ENCODE data around the gene SETD9.
A peak's percentile ranks its signal among the peaks of the same experiment; 100 is the strongest.

SETD9 gene

GRCh38 chr5:56876327-56876726, 33.1 kb upstream of the SETD9 start:
- no peaks in the 10 kb centered on the region for H3K4me1 Mint-ChIP-seq
- H3K27me3 Mint-ChIP-seq (ENCODE audit: low read depth): no peaks in the 10 kb centered on the region
- H3K9me3 Mint-ChIP-seq: no peaks in the 10 kb centered on the region
- H3K36me3 Mint-ChIP-seq (ENCODE audit: low read depth): peaks cover 80% of the 10 kb centered on the region
- no peak overlapping the region for H3K4me3 Mint-ChIP-seq
- no peak for TF ChIP-seq CTCF (IDR thresholded peaks at IDR 0.05; ENCODE audit: unreplicated experiment in 3 of 3)
- H3K27ac Mint-ChIP-seq: peak overlapping the region in 1 of 3 experiments; percentile 29

GRCh38 chr5:56881571-56881970, 27.8 kb upstream of the SETD9 start:
- TF ChIP-seq CTCF (IDR thresholded peaks at IDR 0.05; ENCODE audit: unreplicated experiment in 3 of 3): no peak
- no peak overlapping the region for H3K27ac Mint-ChIP-seq
- no peaks in the 10 kb centered on the region for H3K9me3 Mint-ChIP-seq
- H3K36me3 Mint-ChIP-seq (ENCODE audit: low read depth): peaks cover 87% of the 10 kb centered on the region
- no peaks in the 10 kb centered on the region for H3K27me3 Mint-ChIP-seq (ENCODE audit: low read depth)
- H3K4me3 Mint-ChIP-seq: no peak overlapping the region
- no peaks in the 10 kb centered on the region for H3K4me1 Mint-ChIP-seq

- H3K4me3 Mint-ChIP-seq: no peak overlapping the region
- peaks cover 76% of the 10 kb centered on the region for H3K36me3 Mint-ChIP-seq (ENCODE audit: low read depth)
- no peaks in the 10 kb centered on the region for H3K27me3 Mint-ChIP-seq (ENCODE audit: low read depth)
- no peak for TF ChIP-seq CTCF (IDR thresholded peaks at IDR 0.05; ENCODE audit: unreplicated experiment in 3 of 3)
- H3K27ac Mint-ChIP-seq: no peak overlapping the region
- H3K9me3 Mint-ChIP-seq: no peaks in the 10 kb centered on the region
- no peaks in the 10 kb centered on the region for H3K4me1 Mint-ChIP-seq
Measured at GRCh38 chr5:56893251-56893951, 16.0 kb upstream of the SETD9 start.

- H3K36me3 Mint-ChIP-seq (ENCODE audit: low read depth): peaks cover 42% of the 10 kb centered on the region
- H3K4me3 Mint-ChIP-seq: no peak overlapping the region
- H3K9me3 Mint-ChIP-seq: no peaks in the 10 kb centered on the region
- TF ChIP-seq CTCF (IDR thresholded peaks at IDR 0.05; ENCODE audit: unreplicated experiment in 3 of 3): no peak
- no peaks in the 10 kb centered on the region for H3K27me3 Mint-ChIP-seq (ENCODE audit: low read depth)
- no peaks in the 10 kb centered on the region for H3K4me1 Mint-ChIP-seq
- no peak overlapping the region for H3K27ac Mint-ChIP-seq
Measured at GRCh38 chr5:56896763-56897162, 12.6 kb upstream of the SETD9 start.

- H3K27ac Mint-ChIP-seq: no peak overlapping the region
- H3K36me3 Mint-ChIP-seq (ENCODE audit: low read depth): peaks cover 31% of the 10 kb centered on the region
- H3K9me3 Mint-ChIP-seq: no peaks in the 10 kb centered on the region
- H3K4me3 Mint-ChIP-seq: no peak overlapping the region
- H3K4me1 Mint-ChIP-seq: no peaks in the 10 kb centered on the region
- no peaks in the 10 kb centered on the region for H3K27me3 Mint-ChIP-seq (ENCODE audit: low read depth)
- TF ChIP-seq CTCF (IDR thresholded peaks at IDR 0.05; ENCODE audit: unreplicated experiment in 3 of 3): no peak
Measured at GRCh38 chr5:56898213-56898612, 11.2 kb upstream of the SETD9 start.

GRCh38 chr5:56900395-56900794, 9.0 kb upstream of the SETD9 start:
- no peak overlapping the region for H3K4me3 Mint-ChIP-seq
- peaks cover 17% of the 10 kb centered on the region for H3K36me3 Mint-ChIP-seq (ENCODE audit: low read depth)
- no peaks in the 10 kb centered on the region for H3K4me1 Mint-ChIP-seq
- no peak overlapping the region for H3K27ac Mint-ChIP-seq
- no peaks in the 10 kb centered on the region for H3K27me3 Mint-ChIP-seq (ENCODE audit: low read depth)
- no peak for TF ChIP-seq CTCF (IDR thresholded peaks at IDR 0.05; ENCODE audit: unreplicated experiment in 3 of 3)
- H3K9me3 Mint-ChIP-seq: no peaks in the 10 kb centered on the region

Data from nephron (organoid).